ENCODE results near the gene EXOC2.
"Not testable (repeated sequence)": the region's sequence is repeated elsewhere in the genome, so short reads cannot be mapped to it uniquely, and the experiment has no call there.

EXOC2 gene

DNA sequence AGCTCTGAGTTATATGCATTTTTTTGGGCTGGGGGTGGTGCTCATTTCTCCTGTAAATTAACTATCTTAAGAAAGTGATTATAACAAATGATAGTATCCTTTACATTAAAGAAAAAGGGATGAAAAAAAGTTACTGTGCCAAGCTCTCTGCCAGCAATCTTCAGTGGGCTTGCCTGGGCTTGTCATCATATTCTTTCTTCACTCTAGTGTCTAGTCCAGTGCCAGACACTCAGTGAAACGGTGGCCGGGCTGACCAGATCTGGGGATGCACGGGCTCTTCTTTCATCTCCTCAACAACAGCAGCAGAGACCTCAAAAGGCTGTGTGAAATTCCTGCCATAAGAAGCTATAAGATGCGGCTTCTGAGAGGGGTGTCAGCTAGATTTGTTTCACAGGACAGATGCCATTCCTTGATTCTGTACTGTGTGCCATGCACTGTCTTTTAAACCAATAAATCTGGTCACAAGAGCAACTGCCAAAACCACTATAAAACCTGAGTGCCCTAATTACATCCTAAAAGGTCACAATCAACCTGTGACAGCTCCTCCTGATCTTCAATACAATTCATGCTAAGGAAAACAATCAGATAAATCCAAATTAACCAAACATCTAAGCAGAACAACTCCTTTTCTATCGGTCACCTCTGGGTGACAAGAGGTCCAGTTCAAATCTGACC, 12.1 kb downstream of the EXOC2 start:
- FAIRE-seq, result no peak

DNA sequence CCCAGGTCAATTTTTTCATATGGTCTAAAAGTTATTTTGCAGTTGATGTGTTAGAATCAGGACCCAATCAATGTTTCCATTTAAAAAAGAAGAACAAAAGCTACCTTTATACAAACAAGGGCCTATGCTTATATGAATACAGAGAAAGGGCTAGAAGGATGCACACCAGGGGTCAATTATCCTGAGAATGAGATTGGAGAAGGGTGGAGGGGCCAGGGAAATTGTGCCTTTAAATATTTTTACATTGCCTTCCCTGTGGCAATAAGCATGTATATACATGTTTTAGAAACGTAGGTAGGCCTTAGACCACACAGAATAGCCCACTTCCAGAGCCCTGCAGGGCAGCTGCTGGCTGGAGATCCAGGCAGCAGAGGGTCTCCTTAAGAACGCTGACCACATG, 12.7 kb downstream of the EXOC2 start:
- FAIRE-seq, result no peak

- FAIRE-seq, result no peak
These were observed 13.7 kb downstream of the EXOC2 start for GRCh38 chr6:679282-679681.

DNA sequence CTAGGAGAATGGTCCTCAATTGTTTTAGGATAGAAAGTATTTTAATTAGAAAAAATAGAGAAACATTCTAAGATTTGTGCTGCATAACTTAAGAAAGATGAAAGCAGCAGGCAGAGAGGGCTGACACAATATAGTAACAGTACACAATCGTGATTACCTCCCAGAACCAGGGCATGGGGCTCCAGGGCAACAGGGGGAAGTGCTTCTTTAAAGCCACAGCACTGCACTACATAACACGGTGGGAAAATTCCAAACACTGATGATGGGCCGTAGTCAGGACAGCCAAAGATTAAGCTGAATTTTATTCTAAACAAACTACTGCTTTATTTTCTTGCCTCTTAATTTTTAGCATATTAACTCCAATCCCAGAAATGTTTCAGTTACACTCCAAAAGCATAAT, 14.4 kb downstream of the EXOC2 start:
- no peak for FAIRE-seq

DNA sequence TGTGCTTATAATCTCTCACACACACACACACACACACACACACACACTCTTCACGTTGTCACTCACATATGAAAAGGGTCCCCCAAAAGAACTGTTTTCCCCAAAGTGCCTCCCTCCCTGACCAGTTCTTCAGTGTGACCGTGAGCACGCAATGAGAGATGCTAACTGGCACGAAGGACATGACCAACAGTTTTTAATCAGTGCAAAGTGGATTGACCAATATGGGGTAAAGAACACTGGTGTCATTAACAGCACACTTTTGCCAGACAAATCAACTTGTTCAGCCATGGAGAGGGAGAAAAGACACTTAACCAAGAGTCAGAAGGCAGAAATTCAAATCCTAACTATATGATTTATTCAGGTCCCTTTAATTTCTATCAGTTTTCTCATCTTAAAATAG, 15.0 kb downstream of the EXOC2 start:
- no peak for FAIRE-seq

- no peak for FAIRE-seq
These were observed 18.0 kb downstream of the EXOC2 start for GRCh38 chr6:674956-675355.

DNA sequence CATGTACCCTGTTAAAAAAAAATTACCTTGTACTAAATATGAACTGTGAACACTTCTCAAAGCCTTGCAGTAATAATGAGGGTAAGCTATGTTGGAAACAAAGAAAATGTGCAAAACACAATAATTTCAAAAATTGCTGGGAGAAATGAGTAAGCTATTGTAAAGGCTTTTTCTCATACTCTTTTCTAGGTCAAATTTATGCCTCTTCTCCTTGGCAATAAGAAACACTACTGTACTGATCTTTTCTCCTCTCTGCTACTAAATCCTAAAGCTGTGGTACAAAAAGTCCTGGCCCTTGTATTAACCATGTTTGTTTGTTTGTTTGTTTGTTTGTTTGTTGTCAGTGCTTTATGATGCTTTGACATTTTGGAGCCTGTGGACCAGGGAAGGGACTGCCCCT, 18.5 kb downstream of the EXOC2 start:
- no peak for FAIRE-seq

- no peak for FAIRE-seq
These were observed 25.5 kb downstream of the EXOC2 start for GRCh38 chr6:667253-667927.

GRCh38 chr6:665403-666267, 27.3 kb downstream of the EXOC2 start:
- FAIRE-seq, result no peak

- FAIRE-seq, result not testable (repeated sequence)
These were observed 29.2 kb downstream of the EXOC2 start for GRCh38 chr6:663788-664187.

- no peak for FAIRE-seq
These were observed 33.0 kb downstream of the EXOC2 start for GRCh38 chr6:659716-660581.

- no peak for FAIRE-seq
These were observed 34.7 kb downstream of the EXOC2 start for GRCh38 chr6:658244-658643.

DNA sequence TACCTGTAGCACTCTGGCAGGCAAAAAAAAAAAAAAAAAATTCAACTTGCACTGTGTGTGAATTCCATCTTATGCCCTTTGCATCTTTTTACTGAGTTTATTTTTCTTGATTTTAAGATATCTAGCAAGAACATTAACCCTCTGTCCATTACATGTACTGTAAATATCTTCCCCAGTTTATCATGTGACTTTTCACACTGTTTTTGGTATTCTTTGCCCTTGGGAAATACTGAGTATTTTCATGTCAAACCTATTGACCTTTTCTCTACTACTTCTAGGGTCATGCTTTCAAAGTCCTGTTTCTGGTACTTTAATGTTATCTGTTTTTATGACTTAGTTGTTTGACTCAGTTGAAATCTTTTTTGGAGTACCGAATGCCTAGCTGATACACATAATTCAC, 35.2 kb downstream of the EXOC2 start:
- no peak for FAIRE-seq

DNA sequence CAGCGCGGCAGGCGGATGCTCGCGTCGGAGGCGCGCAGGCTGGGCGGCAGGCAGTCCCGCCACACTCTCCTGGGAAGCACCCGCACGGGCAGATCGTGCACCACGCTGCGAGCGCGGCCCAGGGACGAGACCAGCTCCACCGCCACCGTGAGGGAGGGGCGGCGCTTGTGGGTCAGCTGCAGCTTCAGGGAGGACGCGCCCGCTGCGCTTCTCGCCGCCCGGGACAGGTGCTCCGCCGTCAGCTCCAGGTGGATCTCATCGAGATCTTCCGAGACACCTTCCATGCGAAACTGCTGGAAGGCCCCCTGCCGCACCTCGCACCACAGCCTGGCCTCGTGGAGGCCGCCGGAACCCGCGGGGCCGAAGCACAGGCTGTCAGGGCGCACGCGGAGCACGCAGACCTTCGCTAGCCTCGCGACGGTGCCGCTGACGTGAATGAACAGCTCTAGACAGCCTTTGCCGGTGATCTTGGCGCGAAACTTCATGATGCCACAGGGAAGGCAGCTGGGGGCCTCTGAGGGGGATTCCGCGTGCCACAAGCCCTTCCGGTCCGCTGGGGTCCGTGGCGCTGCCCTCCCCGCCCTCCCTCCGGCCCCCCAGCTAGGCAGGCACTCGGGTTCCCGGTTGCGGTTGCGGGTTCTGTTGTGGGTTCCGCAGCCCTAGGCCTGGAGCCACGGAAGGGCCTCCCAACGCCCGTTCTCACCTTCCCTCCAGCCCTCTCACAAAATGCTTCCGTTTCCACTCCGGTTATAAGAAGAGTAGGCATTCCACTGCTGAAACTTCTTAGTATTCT, 36.3 kb downstream of the EXOC2 start, which contains the start of gene HUS1B:
TSS of gene HUS1B (minus strand) at position 641 of the 793 bp plus-strand sequence. CDS start at position 485, 156 bp downstream.
- no peak for FAIRE-seq

DNA sequence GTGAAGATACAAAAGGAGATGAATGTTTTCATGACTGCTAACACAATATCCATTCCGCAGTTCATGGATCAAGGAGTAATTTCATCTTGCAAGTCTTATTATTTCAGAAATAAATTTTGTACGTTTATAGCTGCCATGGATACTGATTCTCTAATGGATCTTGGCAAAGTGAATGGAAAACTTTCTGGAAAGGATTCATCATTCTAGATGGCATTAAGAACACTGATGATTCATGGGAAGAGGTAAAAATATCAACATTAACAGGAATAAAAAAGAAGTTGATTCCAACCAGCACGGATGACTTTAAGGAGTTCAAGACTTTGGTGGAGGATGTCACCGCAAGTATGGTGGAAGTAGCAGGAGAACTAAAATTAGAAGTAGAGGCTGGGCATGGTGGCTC, 38.8 kb downstream of the EXOC2 start:
- FAIRE-seq, result no peak

DNA sequence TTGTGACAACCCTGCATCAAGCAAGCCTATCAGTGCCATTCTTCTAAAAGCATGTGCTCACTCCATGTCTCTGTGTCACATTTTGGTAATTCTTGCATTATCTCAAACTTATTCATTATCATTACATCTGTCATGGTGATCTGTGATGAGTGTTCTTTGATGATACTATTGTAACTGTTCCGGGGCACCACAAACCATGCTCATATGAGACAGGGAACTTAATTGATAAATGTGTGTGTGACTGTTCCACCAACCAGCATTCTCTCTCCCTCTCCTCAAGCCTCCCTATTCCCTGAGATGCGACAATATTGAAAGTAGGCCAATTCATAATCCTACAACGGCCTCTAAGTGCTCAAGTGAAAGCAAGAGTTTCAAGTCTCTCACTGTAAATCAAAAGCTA, 40.1 kb downstream of the EXOC2 start:
- FAIRE-seq, result no peak

DNA sequence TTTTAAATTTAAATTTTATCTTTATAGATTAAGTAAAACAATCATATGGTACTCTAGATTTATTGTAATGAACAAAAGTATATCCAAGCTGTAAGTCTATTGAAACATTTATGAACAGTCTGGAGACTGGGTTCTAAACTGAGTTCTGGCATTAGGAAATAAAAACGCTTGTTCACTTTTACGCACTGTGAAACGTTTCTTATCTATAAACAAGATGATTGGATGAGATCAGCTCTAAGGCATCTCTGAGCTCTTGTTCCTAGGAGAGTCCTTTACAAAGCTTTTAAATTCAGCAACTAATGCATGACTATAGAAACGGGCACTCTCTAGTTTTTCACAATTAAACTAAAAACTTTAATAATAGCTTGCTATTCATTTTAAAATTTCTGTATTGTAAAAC, 42.8 kb downstream of the EXOC2 start:
- no peak for FAIRE-seq

DNA sequence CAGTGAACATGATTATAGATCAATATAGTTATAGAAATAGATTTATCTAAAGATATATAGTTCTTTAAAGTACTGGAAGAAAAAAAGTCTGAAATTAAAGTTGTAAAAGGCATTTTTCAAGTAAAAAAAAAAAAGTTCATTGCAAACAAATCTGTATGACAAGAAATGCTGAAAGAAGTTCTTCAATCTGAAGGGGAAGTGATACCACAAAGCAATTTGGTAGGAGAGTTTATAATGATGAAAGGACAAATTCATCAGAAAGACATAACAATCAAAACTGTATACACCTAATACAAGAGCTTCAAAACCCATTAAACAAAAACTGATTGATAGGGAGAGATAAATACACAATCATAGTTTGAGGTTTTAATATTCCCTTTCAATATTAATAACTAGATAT, 50.1 kb downstream of the EXOC2 start:
- FAIRE-seq, result no peak

GRCh38 chr6:641225-641985, 51.5 kb downstream of the EXOC2 start:
- no peak for FAIRE-seq

- FAIRE-seq, result no peak
These were observed 56.5 kb downstream of the EXOC2 start for GRCh38 chr6:636488-636887.

DNA sequence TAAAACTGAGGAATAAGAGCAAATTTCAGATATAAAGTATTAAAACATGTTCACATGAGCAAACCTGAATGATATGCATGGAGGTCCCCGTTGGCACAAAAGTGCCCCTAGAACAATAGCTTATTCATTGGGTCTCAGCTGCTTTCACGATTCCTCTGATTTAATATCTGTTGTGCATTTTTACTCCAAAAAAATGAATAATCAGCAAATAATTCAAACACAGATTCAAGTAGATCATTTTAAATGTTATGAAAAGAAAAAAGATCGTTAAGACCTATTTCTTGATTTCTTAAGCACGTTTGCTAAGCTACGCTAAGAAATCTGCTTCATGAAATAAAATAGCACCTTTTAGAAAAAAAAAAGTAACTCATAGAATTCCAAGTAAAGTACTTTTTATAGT, 57.7 kb downstream of the EXOC2 start:
- no peak for FAIRE-seq
